GM21528 (cell line): ENCODE measurements around the gene CACNB3.
"Not testable (repeated sequence)": the region's sequence is repeated elsewhere in the genome, so short reads cannot be mapped to it uniquely, and the experiment has no call there.

ENCODE experiments used
- ATAC-seq: cut with Tn5 transposase; IDR thresholded peaks from one replicate; pipeline ENCODE4 v1.9.1; 2021; ENCODE audit warnings: mild to moderate bottlenecking, moderate library complexity; ENCODE audit not compliant: unreplicated experiment, low FRiP score

The CACNB3 gene

GRCh38 chr12:48815126-48816110 is 2.9 kb upstream of the CACNB3 start:
- ATAC-seq, result peak; percentile 37

- ATAC-seq, result no peak
Measured at GRCh38 chr12:48816143-48816854, 2.0 kb upstream of the CACNB3 start.

- ATAC-seq, result no peak
Measured at GRCh38 chr12:48818831-48819590, 715 bp downstream of the CACNB3 start.

GRCh38 chr12:48819986-48820725 is 1.9 kb downstream of the CACNB3 start:
- ATAC-seq, result no peak

- ATAC-seq, result no peak
Measured at GRCh38 chr12:48822139-48822538, 3.8 kb downstream of the CACNB3 start.

GRCh38 chr12:48822711-48823110 is 4.4 kb downstream of the CACNB3 start:
- no peak for ATAC-seq

GRCh38 chr12:48823281-48823680 is 5.0 kb downstream of the CACNB3 start:
- ATAC-seq, result no peak

- ATAC-seq, result no peak
Measured at GRCh38 chr12:48824112-48824511, 5.8 kb downstream of the CACNB3 start.

- ATAC-seq, result no peak
Measured at GRCh38 chr12:48824905-48825304, 6.6 kb downstream of the CACNB3 start.

- no peak for ATAC-seq
Measured at GRCh38 chr12:48826209-48826855, 8.0 kb downstream of the CACNB3 start.

GRCh38 chr12:48827026-48827425 is 8.7 kb downstream of the CACNB3 start:
- ATAC-seq, result no peak

- no peak for ATAC-seq
Measured at GRCh38 chr12:48827513-48828096, 9.3 kb downstream of the CACNB3 start.

- no peak for ATAC-seq
Measured at GRCh38 chr12:48828293-48828692, 10.0 kb downstream of the CACNB3 start.

GRCh38 chr12:48828841-48829575 is 10.7 kb downstream of the CACNB3 start:
- no peak for ATAC-seq

GRCh38 chr12:48831257-48831656 is 13.0 kb downstream of the CACNB3 start:
- ATAC-seq, result no peak

GRCh38 chr12:48832321-48833060 is 14.2 kb downstream of the CACNB3 start:
- no peak for ATAC-seq

GRCh38 chr12:48838048-48838447 is 19.8 kb downstream of the CACNB3 start:
- ATAC-seq, result no peak

GRCh38 chr12:48842021-48842420 is 23.7 kb downstream of the CACNB3 start:
- not testable (repeated sequence) for ATAC-seq
